Measurements from ENCODE around the gene SDHB. TPM values are rescaled to one million over a fixed set of nuclear protein-coding genes. Genes with fewer than 3 reads are reported as not detected.

Gene SDHB
- total and polyA plus RNA-seq, 2 donors (not counting 1 experiment from before 2014, with no cell fraction given), result 58.0 to 61.0 TPM

DNA sequence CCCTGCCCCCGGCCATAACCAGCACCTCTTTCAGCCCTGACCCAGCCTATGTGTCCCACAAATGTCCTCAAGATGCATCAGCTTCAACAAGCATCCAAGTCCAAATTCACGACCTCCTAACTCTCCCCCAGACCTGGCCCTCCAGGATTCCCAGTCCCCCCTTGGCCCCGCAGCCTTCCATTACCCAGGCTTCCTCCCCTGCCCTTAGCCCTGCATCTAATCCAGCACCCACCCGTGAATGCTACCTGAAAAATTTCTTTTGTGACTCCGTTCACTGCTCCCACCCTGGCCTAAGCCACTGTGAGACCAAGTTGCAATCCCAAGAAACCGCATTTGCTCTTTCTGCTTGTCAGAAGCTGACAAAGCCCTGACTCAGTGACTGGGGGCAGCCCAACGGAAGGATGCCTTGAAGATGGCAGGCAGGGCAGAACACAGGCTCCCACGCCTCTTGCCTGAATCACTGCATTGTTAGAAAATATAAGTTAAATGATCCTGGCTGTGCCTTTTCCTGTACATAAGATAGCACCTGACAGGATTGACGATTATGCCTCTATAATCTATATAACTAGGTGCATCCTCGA is 72.5 kb downstream of the SDHB start:
- Histone ChIP-seq H3K4me2 (replicated peaks; ENCODE audit: low read depth, low read length, poor library complexity, severe bottlenecking) (no peak overlapping the region), H4K20me1 (ENCODE audit: control insufficient read depth, insufficient read depth, low read length, poor library complexity, severe bottlenecking) (no peaks in the 10 kb centered on the region), H3K79me2 (ENCODE audit: control insufficient read depth, insufficient read depth, low read length) (no peaks in the 10 kb centered on the region), H3K27ac (ENCODE audit: low read length in 2 of 2) (no peak overlapping the region), H3K4me1 (ENCODE audit: control insufficient read depth in 2 of 2, insufficient read depth in 2 of 2, low read length in 2 of 2) (peaks cover 7 to 9% of the 10 kb centered on the region in 2 donors), H2AFZ (ENCODE audit: insufficient read depth, low read depth, low read length, poor library complexity, severe bottlenecking) (no peak overlapping the region), H3K4me3 (ENCODE audit: control extremely low read depth in 1 of 5, extremely low read depth in 1 of 5, insufficient read depth in 1 of 5, low read depth in 2 of 5, low read length in 4 of 5) (no peak overlapping the region), H3K27me3 (replicated peaks in 1 of 4; ENCODE audit: control extremely low read depth in 1 of 4, control insufficient read depth in 3 of 4, insufficient read depth in 4 of 4, low read length in 3 of 4) (peaks cover 0 to 32% (median 6%) of the 10 kb centered on the region in 4 experiments), H3K9ac (ENCODE audit: low read length) (no peak overlapping the region), H3K9me3 (ENCODE audit: control extremely low read depth in 1 of 3, control insufficient read depth in 2 of 3, insufficient read depth in 1 of 3, low read length in 2 of 3) (peaks cover 0 to 4% (median 0%) of the 10 kb centered on the region in 3 donors), H3K36me3 (replicated peaks in 1 of 2; ENCODE audit: control extremely low read depth in 1 of 2, control insufficient read depth in 1 of 2, extremely low read depth in 1 of 2, insufficient read depth in 2 of 2, low read length in 1 of 2) (peaks cover 0 to 3% of the 10 kb centered on the region in 2 experiments)
- peaks cover 20% of the 10 kb centered on the region for H3K27me3 Mint-ChIP-seq
- H3K4me3 Mint-ChIP-seq, result peak overlapping the region; percentile 77
- WGBS (ENCODE audit: insufficient coverage), result 88% methylated on average over 7 of the region's 10 CpGs
- H3K9me3 Mint-ChIP-seq (ENCODE audit: insufficient read depth), result no peaks in the 10 kb centered on the region
- ATAC-seq (ENCODE audit: low read depth), result no peak
- H3K4me1 Mint-ChIP-seq, result peaks cover 11% of the 10 kb centered on the region
- H3K27ac Mint-ChIP-seq, result no peak overlapping the region
- intact Hi-C loops (cut with micrococcal nuclease), result no loop called here
- DNase-seq, result no peak
- POLR2A ChIA-PET, result no interaction called here
- TF ChIP-seq, protein P1, sequence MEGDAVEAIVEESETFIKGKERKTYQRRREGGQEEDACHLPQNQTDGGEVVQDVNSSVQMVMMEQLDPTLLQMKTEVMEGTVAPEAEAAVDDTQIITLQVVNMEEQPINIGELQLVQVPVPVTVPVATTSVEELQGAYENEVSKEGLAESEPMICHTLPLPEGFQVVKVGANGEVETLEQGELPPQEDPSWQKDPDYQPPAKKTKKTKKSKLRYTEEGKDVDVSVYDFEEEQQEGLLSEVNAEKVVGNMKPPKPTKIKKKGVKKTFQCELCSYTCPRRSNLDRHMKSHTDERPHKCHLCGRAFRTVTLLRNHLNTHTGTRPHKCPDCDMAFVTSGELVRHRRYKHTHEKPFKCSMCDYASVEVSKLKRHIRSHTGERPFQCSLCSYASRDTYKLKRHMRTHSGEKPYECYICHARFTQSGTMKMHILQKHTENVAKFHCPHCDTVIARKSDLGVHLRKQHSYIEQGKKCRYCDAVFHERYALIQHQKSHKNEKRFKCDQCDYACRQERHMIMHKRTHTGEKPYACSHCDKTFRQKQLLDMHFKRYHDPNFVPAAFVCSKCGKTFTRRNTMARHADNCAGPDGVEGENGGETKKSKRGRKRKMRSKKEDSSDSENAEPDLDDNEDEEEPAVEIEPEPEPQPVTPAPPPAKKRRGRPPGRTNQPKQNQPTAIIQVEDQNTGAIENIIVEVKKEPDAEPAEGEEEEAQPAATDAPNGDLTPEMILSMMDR (IDR thresholded peaks at IDR 0.05), result no peak
- TF ChIP-seq EZH2 (IDR thresholded peaks at IDR 0.05; ENCODE audit: borderline replicate concordance, insufficient read depth, low read depth, low read length, poor library complexity, severe bottlenecking), result no peak
- CTCF ChIA-PET, result interaction anchor here (1.1 to 1.3 kb wide), 2 partner anchors 21 to 29 kb away, joined by 3 to 5 read pairs; no protein-coding TSS in a partner anchor

Data from B cell (primary cell).